Measurements from ENCODE around the gene CCDC85C.

The CCDC85C gene

GRCh38 chr14:99534863-99535262 lies 69.1 kb downstream of the CCDC85C start:
- Histone ChIP-seq H3K27ac (ENCODE audit: low read length) (no peak overlapping the region), H3K9me3 (ENCODE audit: control insufficient read depth, low read depth, low read length) (no peaks in the 10 kb centered on the region), H3K4me3 (ENCODE audit: low read length) (no peak overlapping the region), H3K9ac (ENCODE audit: low read length) (no peak overlapping the region), H3K36me3 (ENCODE audit: control insufficient read depth, low read depth, low read length) (no peaks in the 10 kb centered on the region), H3K4me1 (ENCODE audit: control insufficient read depth, low read depth, low read length) (peaks cover 26% of the 10 kb centered on the region), H3K27me3 (ENCODE audit: control insufficient read depth, insufficient read depth, low read length) (no peaks in the 10 kb centered on the region)

- peaks cover 26% of the 10 kb centered on the region for H3K4me1 ChIP-seq (ENCODE audit: control insufficient read depth, low read depth, low read length)
These were observed 69.7 kb downstream of the CCDC85C start for GRCh38 chr14:99534333-99534732.

GRCh38 chr14:99532310-99532709 lies 71.7 kb downstream of the CCDC85C start:
- Histone ChIP-seq H3K27me3 (ENCODE audit: control insufficient read depth, insufficient read depth, low read length) (no peaks in the 10 kb centered on the region), H3K9me3 (ENCODE audit: control insufficient read depth, low read depth, low read length) (no peaks in the 10 kb centered on the region), H3K27ac (ENCODE audit: low read length) (no peak overlapping the region), H3K36me3 (ENCODE audit: control insufficient read depth, low read depth, low read length) (no peaks in the 10 kb centered on the region), H3K4me3 (ENCODE audit: low read length) (no peak overlapping the region), H3K4me1 (ENCODE audit: control insufficient read depth, low read depth, low read length) (peaks cover 31% of the 10 kb centered on the region), H3K9ac (ENCODE audit: low read length) (no peak overlapping the region)

More at GRCh38 chr14:99534333-99534732, 69.7 kb downstream of the CCDC85C start:
- Histone ChIP-seq H3K27ac (ENCODE audit: low read length) (no peak overlapping the region), H3K4me3 (ENCODE audit: low read length) (no peak overlapping the region), H3K9ac (ENCODE audit: low read length) (no peak overlapping the region), H3K27me3 (ENCODE audit: control insufficient read depth, insufficient read depth, low read length) (no peaks in the 10 kb centered on the region), H3K9me3 (ENCODE audit: control insufficient read depth, low read depth, low read length) (no peaks in the 10 kb centered on the region), H3K36me3 (ENCODE audit: control insufficient read depth, low read depth, low read length) (no peaks in the 10 kb centered on the region)

DNA sequence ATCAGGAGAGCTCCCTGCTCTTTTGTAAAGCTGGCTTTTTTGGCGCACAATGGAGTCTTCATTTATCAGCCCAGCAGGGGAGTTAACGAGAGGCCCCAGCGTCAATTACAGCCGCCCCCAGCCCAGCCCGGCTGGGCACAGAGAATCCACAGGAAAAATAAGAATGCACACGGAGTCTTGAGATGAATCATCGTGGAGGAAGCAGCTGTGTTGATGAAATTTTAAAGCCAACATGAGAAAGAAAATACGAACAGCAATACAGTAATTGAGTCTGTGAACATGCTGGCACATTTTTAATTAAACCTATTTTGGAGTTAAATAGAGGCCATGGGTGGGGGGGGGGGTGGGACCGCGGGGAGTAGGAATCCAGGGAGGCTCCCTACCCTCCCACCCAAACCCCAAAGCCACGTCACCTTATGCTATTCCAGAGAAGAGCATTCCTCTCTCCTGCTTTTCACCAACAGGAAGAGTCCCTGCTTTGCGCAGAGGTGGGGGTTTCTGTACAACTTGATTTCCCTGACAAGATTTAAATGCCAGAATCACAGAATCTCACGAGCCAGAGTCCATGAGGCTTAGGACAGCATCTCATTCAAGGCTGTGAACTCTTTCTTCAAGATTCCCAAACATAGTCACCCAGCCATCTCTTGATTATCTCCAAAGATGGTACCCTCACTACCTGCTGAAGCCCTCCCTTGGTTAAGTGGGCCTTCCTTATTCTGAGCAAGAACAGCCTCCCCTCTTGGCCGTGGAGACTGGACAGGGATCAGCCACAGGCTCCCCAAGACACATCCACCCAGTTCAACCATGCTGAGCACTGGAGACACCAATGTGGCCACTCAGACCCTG lies 72.5 kb downstream of the CCDC85C start:
- Histone ChIP-seq H3K9me3 (ENCODE audit: control insufficient read depth, low read depth, low read length) (no peaks in the 10 kb centered on the region), H3K4me3 (ENCODE audit: low read length) (no peak overlapping the region), H3K9ac (ENCODE audit: low read length) (no peak overlapping the region), H3K36me3 (ENCODE audit: control insufficient read depth, low read depth, low read length) (no peaks in the 10 kb centered on the region), H3K27me3 (ENCODE audit: control insufficient read depth, insufficient read depth, low read length) (no peaks in the 10 kb centered on the region), H3K4me1 (ENCODE audit: control insufficient read depth, low read depth, low read length) (peaks cover 24% of the 10 kb centered on the region), H3K27ac (ENCODE audit: low read length) (no peak overlapping the region)

DNA sequence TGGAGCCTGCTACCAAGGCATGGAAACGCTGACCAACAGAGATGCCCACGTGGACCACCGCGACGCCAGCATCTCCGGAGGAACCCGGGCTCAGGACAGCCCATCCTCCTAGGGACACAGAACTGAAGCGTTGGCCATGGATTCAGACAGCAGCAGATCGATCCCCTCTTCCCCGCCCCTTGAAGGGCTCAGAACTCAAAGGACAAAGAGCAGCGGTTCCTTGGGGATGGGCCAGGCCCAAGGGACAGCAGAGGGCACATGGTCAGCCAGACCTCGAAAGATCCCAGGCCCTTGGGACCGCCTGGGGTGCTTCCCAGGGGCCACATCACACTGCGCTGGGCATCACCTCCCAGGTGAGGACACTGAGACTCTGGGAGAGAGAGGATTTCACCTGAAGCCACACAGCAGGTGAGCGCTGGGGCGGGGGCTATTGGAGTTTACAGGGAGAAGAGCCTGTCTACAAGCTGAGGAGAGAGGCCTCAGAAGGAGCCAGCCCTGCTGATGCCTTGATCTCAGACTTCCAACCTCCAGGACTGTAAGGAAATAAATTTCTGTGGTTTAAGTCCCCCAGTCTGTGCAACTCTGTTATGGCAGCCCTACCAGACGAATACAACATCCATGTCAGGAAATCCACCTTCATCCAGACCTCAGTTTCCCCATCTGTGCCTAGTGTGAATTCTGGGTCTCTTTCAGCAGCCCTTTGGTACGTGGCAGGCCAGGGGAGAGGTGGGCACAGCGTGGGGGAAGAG lies 73.4 kb downstream of the CCDC85C start:
- Histone ChIP-seq H3K4me3 (ENCODE audit: low read length) (no peak overlapping the region), H3K4me1 (ENCODE audit: control insufficient read depth, low read depth, low read length) (peaks cover 24% of the 10 kb centered on the region), H3K9me3 (ENCODE audit: control insufficient read depth, low read depth, low read length) (no peaks in the 10 kb centered on the region), H3K27ac (ENCODE audit: low read length) (no peak overlapping the region), H3K9ac (ENCODE audit: low read length) (no peak overlapping the region), H3K36me3 (ENCODE audit: control insufficient read depth, low read depth, low read length) (no peaks in the 10 kb centered on the region), H3K27me3 (ENCODE audit: control insufficient read depth, insufficient read depth, low read length) (no peaks in the 10 kb centered on the region)

GRCh38 chr14:99529899-99530298 lies 74.1 kb downstream of the CCDC85C start:
- H3K36me3 ChIP-seq (ENCODE audit: control insufficient read depth, low read depth, low read length) = no peaks in the 10 kb centered on the region
- no peaks in the 10 kb centered on the region for H3K27me3 ChIP-seq (ENCODE audit: control insufficient read depth, insufficient read depth, low read length)
- no peak overlapping the region for H3K4me3 ChIP-seq (ENCODE audit: low read length)
- no peak overlapping the region for H3K27ac ChIP-seq (ENCODE audit: low read length)
- no peaks in the 10 kb centered on the region for H3K9me3 ChIP-seq (ENCODE audit: control insufficient read depth, low read depth, low read length)
- peaks cover 24% of the 10 kb centered on the region for H3K4me1 ChIP-seq (ENCODE audit: control insufficient read depth, low read depth, low read length)
- H3K9ac ChIP-seq (ENCODE audit: low read length) = no peak overlapping the region

- H3K4me1 ChIP-seq (ENCODE audit: control insufficient read depth, low read depth, low read length) = peaks cover 42% of the 10 kb centered on the region
- H3K9ac ChIP-seq (ENCODE audit: low read length) = no peak overlapping the region
- no peaks in the 10 kb centered on the region for H3K9me3 ChIP-seq (ENCODE audit: control insufficient read depth, low read depth, low read length)
- H3K27me3 ChIP-seq (ENCODE audit: control insufficient read depth, insufficient read depth, low read length) = no peaks in the 10 kb centered on the region
- no peak overlapping the region for H3K27ac ChIP-seq (ENCODE audit: low read length)
- no peaks in the 10 kb centered on the region for H3K36me3 ChIP-seq (ENCODE audit: control insufficient read depth, low read depth, low read length)
- no peak overlapping the region for H3K4me3 ChIP-seq (ENCODE audit: low read length)
These were observed 76.5 kb downstream of the CCDC85C start for GRCh38 chr14:99527427-99528076.

DNA sequence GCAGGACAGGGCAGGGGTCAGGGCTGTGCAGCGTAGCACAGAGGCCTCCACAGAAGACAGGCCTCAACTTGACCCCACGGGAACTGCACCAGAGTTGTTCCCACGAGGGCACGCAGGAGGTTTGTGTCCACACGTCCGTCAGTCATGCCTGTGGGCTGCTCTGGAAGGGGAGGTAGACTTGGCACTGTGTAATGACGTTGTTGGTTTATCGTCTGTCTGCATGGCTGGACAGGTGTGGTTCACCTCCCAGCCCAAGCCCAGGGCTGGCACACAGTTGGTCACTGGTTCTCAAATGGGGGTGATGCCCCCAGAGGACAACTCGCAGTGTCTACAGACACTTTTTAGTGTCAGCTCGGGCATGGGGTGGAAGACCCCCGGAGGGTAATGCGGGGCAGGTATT lies 77.0 kb downstream of the CCDC85C start:
- Histone ChIP-seq H3K4me3 (ENCODE audit: low read length) (no peak overlapping the region), H3K27me3 (ENCODE audit: control insufficient read depth, insufficient read depth, low read length) (no peaks in the 10 kb centered on the region), H3K36me3 (ENCODE audit: control insufficient read depth, low read depth, low read length) (no peaks in the 10 kb centered on the region), H3K9ac (ENCODE audit: low read length) (no peak overlapping the region), H3K9me3 (ENCODE audit: control insufficient read depth, low read depth, low read length) (no peaks in the 10 kb centered on the region), H3K4me1 (ENCODE audit: control insufficient read depth, low read depth, low read length) (peaks cover 48% of the 10 kb centered on the region), H3K27ac (ENCODE audit: low read length) (no peak overlapping the region)

DNA sequence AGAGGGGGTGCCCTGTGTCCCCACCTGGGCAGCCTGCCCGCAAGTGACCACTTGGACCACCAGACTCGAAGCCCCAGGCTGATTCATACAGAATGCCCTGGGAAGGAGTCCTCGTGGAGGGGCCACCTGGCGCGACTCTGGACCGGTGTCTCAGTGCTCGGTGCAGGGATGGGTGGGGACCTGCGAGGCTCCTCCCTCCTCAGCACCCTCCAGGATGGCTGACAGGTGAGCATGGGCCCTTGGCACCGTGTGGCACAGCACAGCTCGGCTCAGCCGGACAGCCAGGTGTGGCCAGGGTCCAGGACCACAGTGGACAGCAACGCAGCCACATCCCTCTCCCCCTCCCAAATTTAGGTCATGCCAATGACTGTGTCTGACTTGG lies 78.3 kb downstream of the CCDC85C start:
- H3K9ac ChIP-seq (ENCODE audit: low read length) = no peak overlapping the region
- H3K9me3 ChIP-seq (ENCODE audit: control insufficient read depth, low read depth, low read length) = no peaks in the 10 kb centered on the region
- no peaks in the 10 kb centered on the region for H3K27me3 ChIP-seq (ENCODE audit: control insufficient read depth, insufficient read depth, low read length)
- H3K27ac ChIP-seq (ENCODE audit: low read length) = no peak overlapping the region
- no peaks in the 10 kb centered on the region for H3K36me3 ChIP-seq (ENCODE audit: control insufficient read depth, low read depth, low read length)
- no peak overlapping the region for H3K4me3 ChIP-seq (ENCODE audit: low read length)
- peaks cover 44% of the 10 kb centered on the region for H3K4me1 ChIP-seq (ENCODE audit: control insufficient read depth, low read depth, low read length)

DNA sequence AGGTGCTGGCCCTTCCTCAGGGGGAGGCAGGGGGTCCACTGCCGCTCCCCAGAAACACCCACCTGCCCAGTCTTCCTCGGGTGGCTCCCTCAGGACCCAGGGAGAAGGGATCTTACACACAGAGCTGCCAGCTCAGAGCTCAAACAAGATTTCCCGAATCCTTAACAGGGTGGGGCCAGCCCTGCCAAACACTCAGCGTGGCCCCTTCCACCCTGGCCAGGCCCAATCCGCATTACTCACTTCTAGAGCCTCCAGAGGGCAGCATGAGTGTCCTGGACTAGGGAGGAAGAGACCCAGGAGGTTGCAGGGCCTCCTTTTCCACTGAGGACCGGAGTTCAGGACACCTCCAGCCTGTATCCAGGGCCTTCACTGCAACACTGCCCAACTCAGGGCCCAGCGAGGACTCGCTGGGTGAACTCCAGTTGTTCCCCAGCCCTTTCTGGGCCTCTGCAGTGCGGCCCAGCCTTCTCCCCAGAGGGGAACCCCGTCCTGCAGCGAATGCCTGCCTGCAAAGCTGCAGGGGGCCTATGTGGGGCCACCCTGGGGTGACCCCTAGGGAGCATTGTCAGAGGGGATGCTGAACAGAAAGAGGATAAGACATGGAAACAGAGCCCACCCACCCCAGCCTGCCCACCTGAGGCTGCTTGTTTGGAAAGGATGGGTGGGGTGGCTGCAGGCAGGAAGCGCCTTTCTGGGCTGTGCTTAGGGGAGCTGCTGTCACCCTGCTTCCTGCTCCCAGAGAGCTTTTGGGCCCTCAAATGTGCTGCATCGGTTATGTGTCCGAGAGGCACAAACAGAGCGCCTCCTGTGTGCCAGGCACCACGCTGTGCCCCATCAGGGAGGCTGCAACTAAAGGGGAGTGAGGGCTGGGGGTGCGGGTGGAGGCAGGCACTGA lies 79.0 kb downstream of the CCDC85C start:
- Histone ChIP-seq H3K4me1 (ENCODE audit: control insufficient read depth, low read depth, low read length) (peaks cover 40% of the 10 kb centered on the region), H3K9me3 (ENCODE audit: control insufficient read depth, low read depth, low read length) (no peaks in the 10 kb centered on the region), H3K4me3 (ENCODE audit: low read length) (peak overlapping the region; percentile 20), H3K27ac (ENCODE audit: low read length) (no peak overlapping the region), H3K27me3 (ENCODE audit: control insufficient read depth, insufficient read depth, low read length) (no peaks in the 10 kb centered on the region), H3K36me3 (ENCODE audit: control insufficient read depth, low read depth, low read length) (no peaks in the 10 kb centered on the region), H3K9ac (ENCODE audit: low read length) (no peak overlapping the region)
